ENCODE measurements around the gene DTWD1.

GRCh38 chr15:49620199-49620598 lies 649 bp upstream of the DTWD1 start:
- TF ChIP-seq ZNF140 (CRISPR knock-in tag; IDR thresholded peaks at IDR 0.05) = no peak
- TF ChIP-seq FOXM1 (IDR thresholded peaks at IDR 0.05; ENCODE audit: low read depth) = no peak
- TF ChIP-seq FOXM1 (CRISPR knock-in tag; IDR thresholded peaks at IDR 0.05; ENCODE audit: low read depth) = no peak
- no peak for TF ChIP-seq NFE2L1 (tag; IDR thresholded peaks at IDR 0.05; ENCODE audit: borderline replicate concordance, low read depth)
